ENCODE measurements around the gene PITRM1.
"Not testable (repeated sequence)": the region's sequence is repeated elsewhere in the genome, so short reads cannot be mapped to it uniquely, and the experiment has no call there.

The PITRM1 gene

DNA sequence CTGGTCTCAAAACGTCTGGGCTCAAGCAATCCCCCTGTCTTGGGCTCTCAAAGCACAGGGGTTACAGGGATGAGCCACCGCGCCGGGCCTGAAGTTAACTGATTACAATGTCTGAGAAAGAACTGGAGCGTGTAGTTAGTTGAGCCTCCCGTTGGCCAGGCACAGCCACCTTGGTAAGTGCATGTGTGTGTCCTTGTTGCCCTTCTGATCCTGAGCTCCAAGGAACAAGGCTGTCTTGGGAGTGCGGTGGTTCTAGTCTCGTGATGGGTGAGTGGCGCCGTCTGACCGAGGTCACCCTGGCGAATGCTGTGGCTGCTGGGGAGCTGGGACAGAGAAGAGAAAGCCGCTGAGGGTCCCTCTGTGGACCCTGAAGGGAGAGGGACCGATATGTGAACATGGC, 50.5 kb downstream of the PITRM1 start:
- no peak for DNase-seq (ENCODE audit: low read depth)

DNA sequence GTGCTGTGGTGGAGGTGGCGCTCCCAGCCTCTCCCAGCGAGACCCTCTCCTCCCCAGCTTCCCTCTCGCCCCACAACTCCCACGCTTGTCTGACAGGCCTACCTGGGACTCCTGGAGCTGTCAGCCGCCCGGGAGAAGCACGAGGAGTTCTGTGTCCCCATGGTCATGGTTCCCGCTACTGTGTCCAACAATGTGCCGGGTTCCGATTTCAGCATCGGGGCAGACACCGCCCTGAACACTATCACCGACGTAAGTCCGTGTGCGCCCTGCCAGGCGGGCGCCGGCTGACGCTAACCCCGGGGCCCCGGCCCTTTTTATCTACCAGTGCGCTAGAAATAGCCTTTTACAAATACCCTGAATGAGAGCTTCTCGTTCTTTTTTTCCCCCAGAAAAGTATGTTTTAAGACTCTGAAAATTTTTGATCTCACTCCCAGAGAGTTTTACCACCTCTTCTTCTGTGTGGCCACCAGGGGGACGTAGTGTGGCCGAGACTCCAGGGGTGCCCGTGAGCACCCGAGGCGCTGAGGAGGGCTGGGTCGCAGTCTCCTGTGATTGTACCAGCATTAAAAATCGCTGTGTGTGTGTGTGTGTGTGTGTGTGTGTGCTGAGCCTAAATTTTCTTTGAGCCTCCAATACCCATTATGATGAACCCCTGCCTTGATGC, 52.7 kb downstream of the PITRM1 start:
- no peak for DNase-seq (ENCODE audit: low read depth)

DNA sequence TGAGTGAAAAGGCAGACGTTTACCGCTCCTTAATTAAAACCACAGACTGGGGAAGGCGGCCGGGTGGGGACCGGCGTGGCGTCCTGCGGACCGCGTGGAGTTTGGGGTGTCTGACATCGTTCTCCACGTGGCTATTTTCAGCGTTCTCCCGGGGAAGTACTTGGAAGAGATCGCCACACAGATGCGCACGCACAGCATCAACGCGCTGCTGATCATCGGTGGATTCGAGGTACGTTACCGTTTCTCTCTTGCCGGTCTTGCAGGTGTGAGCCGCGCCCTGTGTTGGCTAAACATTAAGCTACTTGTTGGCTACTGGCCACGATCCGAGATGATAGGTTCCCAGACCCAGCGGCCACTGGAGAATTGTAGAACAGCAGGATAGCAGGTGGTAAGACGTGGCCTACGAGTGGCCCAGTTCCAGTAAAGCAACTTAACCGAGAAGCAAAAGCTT, 53.9 kb downstream of the PITRM1 start:
- no peak for DNase-seq (ENCODE audit: low read depth)

DNA sequence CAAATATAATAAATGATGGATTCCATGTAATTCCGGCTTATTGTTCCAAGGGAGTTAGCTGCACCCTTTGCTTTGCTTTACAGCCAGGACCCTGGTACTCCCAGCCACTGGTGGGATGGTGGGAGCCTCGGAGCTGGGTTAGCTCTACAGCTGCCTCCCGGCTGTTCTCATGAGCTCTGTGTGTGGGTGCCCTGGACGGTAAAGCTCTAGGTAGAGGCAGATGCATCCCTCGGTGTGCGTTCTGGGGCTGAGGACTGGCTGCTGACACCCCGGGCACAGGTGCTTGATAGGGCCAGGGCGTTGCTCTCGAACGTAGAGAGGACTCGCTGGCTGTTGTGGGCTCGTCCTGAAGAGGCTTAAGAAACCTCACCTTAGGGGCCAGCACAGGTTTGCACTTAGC, 55.1 kb downstream of the PITRM1 start:
- no peak for DNase-seq (ENCODE audit: low read depth)

DNA sequence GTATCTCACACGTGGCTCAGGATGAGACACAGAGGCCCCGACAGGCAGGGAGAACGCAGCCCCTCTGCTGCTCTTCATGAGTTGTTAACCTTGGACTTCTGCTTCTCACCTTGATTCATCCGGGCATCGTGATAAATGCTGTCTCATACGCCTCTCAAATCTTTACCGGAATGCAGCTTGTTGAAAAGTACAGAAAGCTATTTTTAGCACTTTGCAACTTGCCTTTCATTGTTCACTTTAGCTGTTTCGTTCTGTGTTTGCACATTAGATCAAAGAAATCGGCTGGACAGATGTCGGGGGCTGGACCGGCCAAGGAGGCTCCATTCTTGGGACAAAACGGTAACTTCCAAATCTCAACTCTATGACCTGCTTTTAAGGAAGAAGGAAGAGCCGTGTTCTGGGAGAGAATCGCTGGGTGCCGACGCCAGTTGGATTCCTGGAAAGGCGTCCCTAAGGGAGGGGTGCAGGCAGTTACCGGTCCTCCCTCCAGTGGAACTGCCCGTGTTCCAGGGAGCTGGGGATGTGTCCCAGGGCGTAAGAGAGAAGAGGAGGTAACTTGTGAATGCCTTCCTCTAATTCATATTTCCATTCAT, 56.0 kb downstream of the PITRM1 start:
- DNase-seq (ENCODE audit: low read depth): no peak

DNA sequence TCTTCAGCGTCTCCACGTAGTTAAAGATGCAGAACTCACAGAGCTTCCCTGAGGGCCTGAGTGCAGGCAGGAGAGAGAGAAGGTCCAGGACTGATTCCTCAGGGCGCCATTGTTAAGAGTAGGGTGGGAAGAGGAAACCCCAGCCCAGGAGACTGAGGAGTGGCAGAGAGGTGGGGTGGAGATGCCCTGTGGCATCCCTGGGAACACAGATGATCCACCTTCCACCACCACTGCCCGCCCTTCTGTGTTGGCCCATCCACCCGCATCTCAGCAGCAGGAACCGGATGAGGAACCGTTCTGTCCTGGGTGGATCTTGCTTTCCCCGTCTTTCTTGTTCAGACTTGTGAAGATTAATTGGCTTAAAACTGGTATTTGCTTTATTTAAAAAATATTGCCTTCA, 56.9 kb downstream of the PITRM1 start:
- DNase-seq (ENCODE audit: low read depth): no peak

DNA sequence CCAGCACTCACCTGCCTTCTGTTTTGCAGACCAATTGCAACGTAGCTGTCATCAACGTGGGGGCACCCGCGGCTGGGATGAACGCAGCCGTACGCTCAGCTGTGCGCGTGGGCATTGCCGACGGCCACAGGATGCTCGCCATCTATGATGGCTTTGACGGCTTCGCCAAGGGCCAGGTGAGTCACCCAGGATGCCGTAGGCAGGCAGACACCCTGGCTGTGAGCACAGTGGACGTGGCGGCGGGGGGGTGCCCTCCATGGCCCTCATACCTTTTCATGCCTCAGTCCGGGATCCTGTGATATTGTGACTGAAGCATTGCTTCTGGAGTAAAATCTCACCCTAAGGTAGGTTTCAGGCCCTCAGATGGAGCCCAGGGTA, 59.2 kb downstream of the PITRM1 start:
- DNase-seq (ENCODE audit: low read depth): no peak

DNA sequence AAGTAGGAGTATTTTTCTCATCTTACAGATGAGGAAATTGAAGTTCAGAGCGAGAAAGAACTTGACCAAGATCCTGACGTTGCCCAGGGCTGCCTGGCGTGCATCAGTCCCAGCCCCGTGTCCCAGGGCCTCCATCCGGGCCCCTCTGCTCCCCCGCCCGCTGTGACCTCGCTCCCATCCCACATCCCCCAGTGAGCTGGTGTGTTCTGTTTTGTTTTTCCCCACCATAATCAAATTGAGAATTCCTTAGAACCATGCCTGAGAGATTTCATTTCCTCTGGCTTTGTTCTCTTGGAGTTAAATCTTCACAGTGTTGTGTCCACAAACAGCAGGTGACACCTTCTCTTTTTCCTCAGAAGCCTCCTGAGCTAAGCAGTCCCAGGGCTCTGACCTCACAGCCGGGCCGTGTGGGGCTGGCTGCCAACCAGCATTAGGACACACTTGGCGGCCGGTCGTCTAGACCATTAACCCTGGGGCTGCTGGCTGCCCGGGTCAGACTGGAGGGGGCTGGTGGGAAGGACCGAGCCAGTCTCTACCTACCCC, 60.9 kb downstream of the PITRM1 start:
- DNase-seq (ENCODE audit: low read depth): no peak

DNA sequence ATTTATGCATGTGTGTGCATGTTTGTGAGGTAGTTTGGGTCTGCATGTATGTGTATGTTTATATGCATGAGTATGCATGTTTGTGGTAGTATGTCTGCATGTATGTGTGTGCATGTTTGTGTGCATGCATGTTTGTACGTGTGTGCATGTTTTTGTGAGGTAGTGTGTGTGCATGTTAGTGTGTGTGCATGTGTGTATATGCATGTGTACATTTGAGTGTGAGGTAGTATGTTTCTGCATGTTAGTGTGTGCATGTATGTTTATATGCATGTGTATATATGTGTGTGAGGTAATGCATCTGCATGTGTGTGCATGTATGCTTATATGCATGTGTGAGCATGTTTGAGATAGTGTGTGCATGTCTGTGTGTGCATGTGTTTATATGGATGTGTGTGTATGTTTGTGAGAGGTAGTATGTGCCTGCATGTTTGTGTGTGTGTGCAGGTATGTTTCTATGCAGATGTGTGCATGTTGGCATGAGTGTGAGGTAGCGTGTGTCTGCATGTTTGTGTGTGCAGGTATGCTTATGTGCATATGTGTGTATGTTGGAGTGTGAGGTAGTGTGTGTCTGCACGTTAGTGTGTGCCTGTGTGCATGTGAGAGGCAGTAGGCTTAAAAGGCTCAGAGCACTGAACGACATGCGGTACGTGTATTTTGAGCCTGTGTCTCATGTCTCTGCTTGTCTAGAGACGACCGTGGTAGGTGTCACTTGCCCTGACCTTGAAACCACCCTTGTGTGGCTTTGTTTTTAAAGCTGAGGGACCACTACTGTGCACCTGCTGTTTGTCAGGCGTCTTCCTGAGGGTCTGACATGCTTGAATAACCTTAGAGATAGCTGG, 61.6 kb downstream of the PITRM1 start:
- no peak for DNase-seq (ENCODE audit: low read depth)

DNA sequence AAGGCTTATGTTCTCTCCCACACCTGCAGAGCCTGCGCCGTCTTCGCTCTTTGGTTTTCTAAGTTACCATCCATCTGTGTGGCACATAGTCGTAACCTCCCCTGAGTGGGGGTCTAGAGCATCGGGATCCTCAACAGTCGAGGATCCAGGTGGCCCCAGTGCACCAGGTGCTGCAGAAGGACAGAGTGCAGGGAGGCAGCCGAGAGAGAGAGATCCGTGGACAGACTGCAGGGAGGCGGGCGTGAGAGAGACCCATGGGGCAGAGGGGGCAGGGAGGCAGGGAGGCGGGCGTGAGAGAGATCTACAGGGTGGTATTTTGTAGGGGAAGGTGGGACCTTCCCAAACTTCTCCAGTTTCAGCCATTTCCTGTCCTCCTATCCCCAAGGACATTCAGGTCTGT, 62.9 kb downstream of the PITRM1 start:
- DNase-seq (ENCODE audit: low read depth): no peak

DNA sequence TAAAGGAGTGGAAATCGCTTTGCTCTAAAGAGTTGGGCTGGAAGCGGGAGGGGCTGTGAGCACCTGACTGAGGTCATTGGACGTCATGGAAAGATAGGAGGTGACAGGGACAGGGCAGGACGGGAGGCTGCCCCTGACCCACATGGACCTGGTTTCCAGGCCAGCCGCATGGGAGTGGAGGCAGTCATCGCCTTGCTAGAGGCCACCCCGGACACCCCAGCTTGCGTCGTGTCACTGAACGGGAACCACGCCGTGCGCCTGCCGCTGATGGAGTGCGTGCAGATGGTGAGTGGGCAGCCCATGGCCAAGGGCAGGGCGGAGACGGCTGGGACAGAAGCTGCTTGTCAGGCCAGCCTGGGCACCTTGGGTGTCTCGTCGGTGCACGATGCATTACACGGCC, 63.4 kb downstream of the PITRM1 start:
- DNase-seq (ENCODE audit: low read depth): no peak

DNA sequence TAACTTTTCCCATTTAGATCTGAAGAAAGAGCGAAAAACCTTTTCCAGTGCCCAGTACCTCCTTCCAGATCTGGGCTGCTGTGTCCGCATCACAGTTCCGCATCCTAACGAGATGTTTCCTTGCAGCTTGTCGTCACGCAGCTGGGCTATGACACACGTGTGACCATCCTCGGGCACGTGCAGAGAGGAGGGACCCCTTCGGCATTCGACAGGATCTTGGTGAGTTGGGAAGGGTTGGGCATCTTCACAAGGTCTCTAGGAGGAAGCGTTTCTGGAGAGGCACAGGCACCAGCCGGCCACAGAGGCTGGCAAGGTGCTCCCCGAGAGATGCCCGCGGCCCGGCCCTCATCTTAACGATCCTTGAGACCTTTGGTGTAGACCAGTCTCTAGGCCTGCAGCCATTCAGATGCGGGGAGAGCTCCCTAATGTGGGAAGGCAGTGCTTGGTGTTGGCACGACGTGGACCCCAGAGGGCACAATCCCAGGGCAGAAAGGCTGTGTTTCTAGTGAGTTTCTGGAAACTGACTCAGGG, 63.9 kb downstream of the PITRM1 start:
- no peak for DNase-seq (ENCODE audit: low read depth)

DNA sequence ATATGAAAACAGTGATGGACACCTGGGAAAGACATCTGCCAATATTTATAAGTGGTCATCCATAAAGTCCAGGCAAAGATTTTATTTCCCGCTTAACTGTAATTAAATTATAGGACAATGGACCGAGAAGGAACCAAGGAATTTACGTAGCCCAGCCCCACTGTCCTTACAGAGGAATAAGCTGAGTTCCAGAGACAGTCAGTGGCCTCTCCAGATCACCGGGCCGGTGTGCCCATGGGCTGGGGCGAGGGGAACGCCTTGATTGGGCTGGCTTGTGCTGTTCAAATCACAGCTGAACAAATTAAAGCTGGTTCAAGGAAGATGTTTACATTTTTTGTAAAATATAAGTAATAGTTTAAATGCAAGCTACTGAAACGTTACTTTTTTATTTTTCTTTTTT, 64.5 kb downstream of the PITRM1 start:
- DNase-seq (ENCODE audit: low read depth): no peak

DNA sequence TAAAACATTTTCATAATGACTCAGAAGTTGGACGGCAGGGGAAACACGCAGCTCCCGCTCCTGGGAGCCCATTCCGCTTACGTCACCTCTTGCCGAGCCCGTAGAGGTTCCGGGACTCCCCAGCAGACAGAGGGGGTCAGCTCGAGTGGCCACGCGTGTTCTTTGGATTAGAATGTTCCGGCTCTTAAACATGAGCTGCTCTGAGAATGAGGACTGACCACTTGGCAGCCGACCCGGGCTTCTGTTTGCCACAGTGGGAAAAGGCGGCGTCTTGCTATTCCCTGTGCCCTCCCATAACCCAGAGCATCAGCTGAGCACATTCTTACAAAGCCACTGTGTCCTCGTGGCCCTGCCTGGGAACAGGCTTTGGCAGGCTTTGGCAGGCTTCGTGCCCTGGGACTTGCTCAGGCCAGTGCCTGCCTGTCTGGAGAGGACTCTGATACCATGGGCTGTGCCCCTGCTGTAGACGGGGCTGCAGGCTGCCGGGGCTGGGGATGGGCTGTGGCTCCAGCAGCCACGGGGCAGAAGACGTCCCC, 65.1 kb downstream of the PITRM1 start:
- no peak for DNase-seq (ENCODE audit: low read depth)

DNA sequence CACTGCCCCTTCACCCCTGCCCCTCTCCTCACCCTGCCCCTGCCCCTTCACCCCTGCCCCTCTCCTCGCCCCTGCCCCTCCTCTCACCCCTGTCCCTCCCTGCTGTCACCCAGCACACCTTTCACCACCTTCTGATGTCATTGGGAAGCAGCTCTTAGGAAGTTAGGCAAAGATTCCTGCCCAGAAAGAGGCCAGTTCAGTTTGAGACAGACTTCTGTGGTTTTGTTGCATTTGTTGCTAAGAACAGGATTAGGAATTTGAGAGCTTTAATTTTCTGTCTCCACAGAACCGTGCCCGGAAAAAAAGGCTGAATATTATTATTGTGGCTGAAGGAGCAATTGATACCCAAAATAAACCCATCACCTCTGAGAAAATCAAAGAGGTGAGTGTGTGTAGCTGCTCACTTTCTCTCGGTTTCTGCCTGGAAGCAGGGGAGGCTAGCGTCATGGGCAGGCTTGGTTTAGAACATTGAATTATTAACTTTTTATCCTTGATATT, 65.6 kb downstream of the PITRM1 start:
- DNase-seq (ENCODE audit: low read depth): no peak

DNA sequence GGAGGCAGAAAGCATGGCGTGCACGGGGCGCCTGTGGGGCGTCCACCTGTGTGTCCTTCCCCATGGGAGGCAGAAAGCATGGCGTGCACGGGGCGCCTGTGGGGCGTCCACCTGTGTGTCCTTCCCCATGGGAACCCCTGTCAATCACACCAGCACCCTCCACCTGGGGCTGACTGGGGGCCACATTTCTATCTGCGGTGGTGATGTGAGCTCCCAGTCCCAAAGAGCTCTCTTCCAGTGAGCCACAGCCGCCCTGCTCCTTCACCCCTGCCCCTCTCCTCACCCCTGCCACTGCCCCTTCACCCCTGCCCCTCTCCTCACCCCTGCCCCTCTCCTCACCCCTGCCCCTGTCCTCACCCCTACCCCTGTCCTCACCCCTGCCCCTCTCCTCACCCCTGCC, 66.3 kb downstream of the PITRM1 start:
- not testable (repeated sequence) for DNase-seq (ENCODE audit: low read depth)

DNA sequence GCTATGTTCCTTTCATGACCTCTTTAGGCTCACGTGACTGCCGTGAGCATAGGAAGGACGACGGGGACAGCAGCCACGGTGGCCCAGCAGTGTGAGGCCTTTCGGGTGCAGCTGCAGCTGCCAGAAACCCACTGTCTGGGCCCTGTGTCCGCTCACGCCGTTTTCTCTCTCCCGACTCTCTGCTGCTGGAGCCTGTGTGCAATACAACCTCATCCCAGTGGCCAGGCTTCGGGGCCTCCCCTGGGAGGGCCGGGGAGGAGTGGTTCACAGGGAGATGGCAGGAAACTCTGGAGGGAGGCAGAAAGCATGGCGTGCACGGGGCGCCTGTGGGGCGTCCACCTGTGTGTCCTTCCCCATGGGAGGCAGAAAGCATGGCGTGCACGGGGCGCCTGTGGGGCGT, 66.7 kb downstream of the PITRM1 start:
- no peak for DNase-seq (ENCODE audit: low read depth)

DNA sequence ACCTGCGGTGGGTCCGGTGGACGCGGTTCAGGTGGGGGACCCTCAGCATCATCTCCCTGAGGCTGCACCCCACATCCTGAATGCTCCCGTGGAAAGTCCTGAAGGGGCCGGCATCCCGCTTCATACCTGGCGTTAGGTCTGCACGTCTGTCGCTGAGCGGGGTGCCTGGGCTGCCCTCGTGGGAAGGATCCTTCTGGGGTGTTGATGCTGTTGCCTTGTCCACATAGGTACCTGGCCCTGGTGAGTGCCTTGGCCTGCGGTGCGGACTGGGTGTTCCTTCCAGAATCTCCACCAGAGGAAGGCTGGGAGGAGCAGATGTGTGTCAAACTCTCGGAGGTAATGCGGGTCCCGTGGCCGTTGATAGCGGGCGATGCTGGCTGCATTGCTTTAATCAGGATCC, 67.4 kb downstream of the PITRM1 start:
- DNase-seq (ENCODE audit: low read depth): no peak

DNA sequence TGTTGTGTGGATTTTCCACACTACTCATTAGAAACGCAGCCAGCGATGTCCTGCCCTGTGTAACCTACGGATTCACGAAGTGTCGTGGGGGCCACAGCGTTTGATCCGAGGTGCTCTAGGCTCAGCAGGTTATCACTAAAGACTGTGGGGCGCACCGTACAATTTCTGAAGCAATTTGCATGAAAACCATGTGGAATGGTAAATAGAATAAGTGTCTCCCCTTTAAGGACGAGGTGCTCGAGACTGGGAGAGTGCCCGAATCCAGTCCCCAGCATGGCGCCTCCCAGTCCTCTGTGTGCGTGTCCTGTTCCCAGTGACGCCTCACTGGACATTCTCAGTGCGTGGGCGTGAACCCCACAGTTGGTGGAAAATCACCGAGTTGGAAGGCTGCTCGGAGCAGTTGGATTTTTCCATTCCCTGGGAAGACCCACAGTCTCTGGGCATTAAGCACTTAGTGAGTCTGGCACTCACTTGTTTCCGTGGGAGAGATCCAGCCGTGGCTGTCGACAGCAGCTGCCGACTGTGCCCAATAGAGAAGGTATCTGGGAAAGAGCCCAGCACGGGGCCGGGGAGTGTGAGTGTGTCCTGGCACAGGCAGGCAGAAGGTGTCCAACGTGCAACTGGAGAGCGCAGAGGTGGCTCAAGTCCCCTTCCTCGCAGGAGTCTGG, 68.2 kb downstream of the PITRM1 start:
- no peak for DNase-seq (ENCODE audit: low read depth)

DNA sequence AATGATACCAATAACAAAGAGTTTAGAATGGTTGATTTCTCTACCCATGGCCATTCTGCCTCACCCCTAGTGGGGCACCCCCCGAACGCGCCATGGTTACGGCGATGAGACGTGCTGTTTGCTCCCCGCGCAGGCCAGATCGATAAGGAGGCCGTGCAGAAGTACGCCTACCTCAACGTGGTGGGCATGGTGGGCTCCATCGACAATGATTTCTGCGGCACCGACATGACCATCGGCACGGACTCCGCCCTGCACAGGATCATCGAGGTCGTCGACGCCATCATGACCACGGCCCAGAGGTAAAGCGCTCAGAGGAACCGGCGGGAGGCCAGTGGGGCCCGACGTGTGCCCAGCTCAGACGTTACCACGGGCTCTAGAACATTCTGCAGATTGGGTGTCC, 68.9 kb downstream of the PITRM1 start:
- DNase-seq (ENCODE audit: low read depth): no peak

DNA sequence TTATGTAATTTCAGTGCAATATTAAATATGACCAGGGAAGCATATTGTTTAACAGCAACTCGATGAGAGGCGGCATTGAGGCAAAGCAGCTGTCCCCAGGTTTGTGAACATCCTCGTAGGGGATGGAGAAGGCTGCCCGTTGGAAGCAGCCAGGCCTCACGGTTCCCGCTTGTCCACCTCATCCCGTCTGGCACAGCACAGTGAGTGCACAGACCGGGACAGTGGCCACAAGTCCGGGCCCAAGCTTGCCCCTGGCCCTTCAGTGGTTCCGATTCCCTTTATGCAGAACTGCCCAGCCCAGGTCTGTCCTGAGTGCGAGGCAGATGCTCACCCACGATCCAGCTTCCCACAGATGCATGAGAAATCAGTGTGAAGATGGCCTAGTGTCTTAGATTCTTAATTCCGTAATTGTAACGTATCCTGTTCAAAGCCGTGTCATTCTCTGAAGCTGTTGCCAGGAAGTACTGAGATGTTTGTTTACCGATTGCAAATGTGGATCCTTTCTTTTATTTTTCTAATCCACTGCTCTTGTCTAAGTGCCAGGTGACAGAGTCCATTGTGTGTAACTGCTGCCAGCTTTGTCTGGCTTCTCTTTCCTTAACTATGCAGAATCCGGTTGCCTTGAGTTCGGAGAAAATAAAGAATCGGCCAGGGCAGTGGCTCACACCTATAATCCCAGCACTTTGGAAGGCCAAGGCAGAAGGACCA, 69.7 kb downstream of the PITRM1 start:
- no peak for DNase-seq (ENCODE audit: low read depth)

Measured in activated gamma-delta T cell treated with anti-CD3 and anti-CD28 coated beads, Interleukin-2, amount 50 U/mL, for 16 hours (primary cell).